Measurements from ENCODE around the gene CALB2.

CALB2 gene

GRCh38 chr16:71389330-71389729 is 30.8 kb downstream of the CALB2 start:
- no peak for DNase-seq (ENCODE audit: low spot score)

- no peak for DNase-seq (ENCODE audit: low spot score)
These were observed 38.1 kb downstream of the CALB2 start for GRCh38 chr16:71396594-71396993.

GRCh38 chr16:71399801-71400563 is 41.5 kb downstream of the CALB2 start:
- DNase-seq (ENCODE audit: low spot score), result no peak

GRCh38 chr16:71402007-71402406 is 43.5 kb downstream of the CALB2 start:
- DNase-seq (ENCODE audit: low spot score), result no peak

GRCh38 chr16:71402674-71403073 is 44.2 kb downstream of the CALB2 start:
- no peak for DNase-seq (ENCODE audit: low spot score)

- DNase-seq (ENCODE audit: low spot score), result no peak
These were observed 45.8 kb downstream of the CALB2 start for GRCh38 chr16:71404364-71404763.

- no peak for DNase-seq (ENCODE audit: low spot score)
These were observed 47.8 kb downstream of the CALB2 start for GRCh38 chr16:71406316-71406715.

GRCh38 chr16:71406724-71407123 is 48.2 kb downstream of the CALB2 start:
- no peak for DNase-seq (ENCODE audit: low spot score)

- DNase-seq (ENCODE audit: low spot score), result no peak
These were observed 49.2 kb downstream of the CALB2 start for GRCh38 chr16:71407731-71408130.

GRCh38 chr16:71408536-71408935 is 50.0 kb downstream of the CALB2 start:
- DNase-seq (ENCODE audit: low spot score), result no peak

GRCh38 chr16:71409011-71409775 is 50.7 kb downstream of the CALB2 start:
- no peak for DNase-seq (ENCODE audit: low spot score)

- no peak for DNase-seq (ENCODE audit: low spot score)
These were observed 51.6 kb downstream of the CALB2 start for GRCh38 chr16:71410146-71410545.

GRCh38 chr16:71412270-71413160 is 54.0 kb downstream of the CALB2 start:
- no peak for DNase-seq (ENCODE audit: low spot score)

- no peak for DNase-seq (ENCODE audit: low spot score)
These were observed 54.8 kb downstream of the CALB2 start for GRCh38 chr16:71413341-71413740.

GRCh38 chr16:71414038-71414437 is 55.5 kb downstream of the CALB2 start:
- DNase-seq (ENCODE audit: low spot score), result no peak

GRCh38 chr16:71421911-71422310 is 63.4 kb downstream of the CALB2 start:
- DNase-seq (ENCODE audit: low spot score), result no peak

GRCh38 chr16:71423016-71423415 is 64.5 kb downstream of the CALB2 start:
- no peak for DNase-seq (ENCODE audit: low spot score)

- no peak for DNase-seq (ENCODE audit: low spot score)
These were observed 65.3 kb downstream of the CALB2 start for GRCh38 chr16:71423865-71424264.

- no peak for DNase-seq (ENCODE audit: low spot score)
These were observed 66.1 kb downstream of the CALB2 start for GRCh38 chr16:71424626-71425025.

- no peak for DNase-seq (ENCODE audit: low spot score)
These were observed 67.2 kb downstream of the CALB2 start for GRCh38 chr16:71425746-71426068.

GRCh38 chr16:71426069-71426879 is 67.8 kb downstream of the CALB2 start:
- no peak for DNase-seq (ENCODE audit: low spot score)
